HCT116 (cell line): ENCODE measurements around the gene FBXL2. TPM values are rescaled to one million over a fixed set of nuclear protein-coding genes. Genes with fewer than 3 reads are reported as not detected.

Source experiments
- ATAC-seq: fragments of 200-7000 bp; cut with Tn5 transposase; 2 replicates; pipeline ENCODE4 v1.9.1; 2020; ENCODE audit warnings: mild to moderate bottlenecking, moderate library complexity
- BruUV-seq: library from RNA; stranded (reverse); fragments of 400-500 nt; replicated peaks from 2 replicates; lab custom pipeline; 2021; lab: Mats Ljungman, UMichigan
- CTCF ChIA-PET: fragments of 300-600 bp; sonication (Branson Sonifier 250); formaldehyde crosslinking; loops from one replicate; lab custom pipeline; 2021; ENCODE audit warnings: antibody characterized with exemption; lab: Charles Lee
- POLR2A ChIA-PET: fragments of 300-600, 350-600 bp; sonication (Branson Sonifier 250); formaldehyde crosslinking; loops from one replicate; lab custom pipeline; 2021; ENCODE audit warnings: antibody characterized with exemption; lab: Charles Lee
- RAD21 ChIA-PET, 2 experiments: fragments of 300-600 bp; sonication (Branson Sonifier 250); formaldehyde crosslinking; loops; one replicate each; lab custom pipeline; 2023; ENCODE audit warnings: low total read pairs in 2 of 2; ENCODE audit not compliant: uncharacterized antibody in 2 of 2, unreplicated experiment in 2 of 2, low non-redundant PET in 1 of 2; lab: Charles Lee
- DNase-seq: peaks from one replicate; pipeline ENCODE4 v3.0.0-alpha.2; 2010; ENCODE audit warnings: low read depth, low spot score
- H2AFZ ChIP-seq: fragments of 200-600 bp; shearing (Covaris generic), sonication (generic); 2 replicates; pipeline ENCODE4 v1.6.1; 2017; ENCODE audit warnings: low read depth, mixed run types, mixed read lengths, antibody characterized with exemption, low read length; ENCODE audit not compliant: poor library complexity, severe bottlenecking
- H3K27ac ChIP-seq: 2 replicates; pipeline ENCODE4 v1.5.1; 2012; ENCODE audit warnings: low read depth, low read length
- H3K27me3 ChIP-seq: fragments of 200-600 bp; sonication (generic); 2 replicates; pipeline ENCODE4 v1.6.1; 2016; ENCODE audit warnings: mixed run types, low read length, mixed read lengths; ENCODE audit not compliant: insufficient read depth
- H3K36me3 ChIP-seq, 2 experiments: fragments of 200-500 bp in 1 of 2; fragments of 200-600 bp in 1 of 2; sonication (Bioruptor generic) in 1 of 2; sonication (generic) in 1 of 2; 2 replicates each; pipeline versions ENCODE4 v1.5.1 to v1.6.1; 2014 to 2016; ENCODE audit warnings: low read length in 2 of 2, inconsistent platforms in 1 of 2, mixed read lengths in 1 of 2, mixed run types in 1 of 2; ENCODE audit not compliant: insufficient read depth in 2 of 2, control insufficient read depth in 1 of 2
- H3K4me1 ChIP-seq, 2 experiments: fragments of 200-600 bp in 1 of 2; sonication (generic) in 1 of 2; 2 replicates each; pipeline versions ENCODE4 v1.5.1 to v1.6.1; 2012 to 2017; ENCODE audit warnings: low read length in 2 of 2, inconsistent platforms in 1 of 2, mild to moderate bottlenecking in 1 of 2, mixed read lengths in 1 of 2, mixed run types in 1 of 2, moderate library complexity in 1 of 2; ENCODE audit not compliant: insufficient read depth in 2 of 2, control insufficient read depth in 1 of 2
- H3K4me2 ChIP-seq: fragments of 200-600 bp; sonication (generic); 2 replicates; pipeline ENCODE4 v1.6.1; 2017; ENCODE audit warnings: mixed run types, low read length, mixed read lengths
- H3K4me3 ChIP-seq, 2 experiments: fragments of 200-600 bp in 1 of 2; sonication (generic) in 1 of 2; replicated peaks in 1 of 2; 2 replicates each; pipeline ENCODE4 v1.5.1; 2011 to 2016; ENCODE audit warnings: low read length in 2 of 2, control low read depth in 1 of 2, low read depth in 1 of 2, mild to moderate bottlenecking in 1 of 2, mixed read lengths in 1 of 2, mixed run types in 1 of 2
- H3K79me2 ChIP-seq: fragments of 200-600 bp; sonication (generic); 2 replicates; pipeline ENCODE4 v1.6.1; 2017; ENCODE audit warnings: mild to moderate bottlenecking, mixed run types, low read length, moderate library complexity, mixed read lengths; ENCODE audit not compliant: insufficient read depth
- H3K9ac ChIP-seq: fragments of 200-600 bp; sonication (generic); 2 replicates; pipeline ENCODE4 v1.6.1; 2016; ENCODE audit warnings: low read length, mixed read lengths
- H3K9me2 ChIP-seq: fragments of 200-600 bp; sonication (generic), shearing (Covaris generic); 2 replicates; pipeline ENCODE4 v1.6.1; 2017; ENCODE audit warnings: mixed run types, mild to moderate bottlenecking, moderate library complexity; ENCODE audit not compliant: insufficient read depth
- H3K9me3 ChIP-seq, 2 experiments: fragments of 200-500 bp in 1 of 2; fragments of 200-600 bp in 1 of 2; sonication (Bioruptor generic) in 1 of 2; sonication (generic) in 1 of 2; 2 replicates each; pipeline ENCODE4 v1.6.1; 2014 to 2017; ENCODE audit warnings: low read length in 2 of 2, mixed read lengths in 2 of 2, inconsistent platforms in 1 of 2, low read depth in 1 of 2, mild to moderate bottlenecking in 1 of 2, mixed run types in 1 of 2, moderate library complexity in 1 of 2; ENCODE audit not compliant: control insufficient read depth in 1 of 2, insufficient read depth in 1 of 2
- H4K20me1 ChIP-seq: fragments of 200-600 bp; sonication (generic), shearing (Covaris generic); 2 replicates; pipeline ENCODE4 v1.6.1; 2017; ENCODE audit warnings: mixed run types, mild to moderate bottlenecking, moderate library complexity; ENCODE audit not compliant: insufficient read depth
- CBX3 ChIP-seq: IDR thresholded peaks from 2 replicates; pipeline ENCODE4 v1.6.1; 2012; ENCODE audit warnings: low read depth
- CEBPB ChIP-seq: IDR thresholded peaks from 2 replicates; pipeline ENCODE4 v1.6.1; 2012; ENCODE audit warnings: low read depth
- CTCF ChIP-seq, 3 experiments: fragments of 200-600 bp in 1 of 3; sonication (generic) in 1 of 3; IDR thresholded peaks in 2 of 3; conservative IDR thresholded peaks in 1 of 3; 2 replicates each; pipeline ENCODE4 v1.5.1; 2012 to 2017; ENCODE audit warnings: low read depth in 2 of 3, low read length in 2 of 3, antibody characterized with exemption in 1 of 3, borderline replicate concordance in 1 of 3, control low read depth in 1 of 3, mild to moderate bottlenecking in 1 of 3, mixed read lengths in 1 of 3, mixed run types in 1 of 3, moderate library complexity in 1 of 3; ENCODE audit not compliant: insufficient read depth in 1 of 3
- EGR1 ChIP-seq: IDR thresholded peaks from 2 replicates; pipeline ENCODE4 v1.6.1; 2012; ENCODE audit warnings: low read depth
- ELF1 ChIP-seq: IDR thresholded peaks from 2 replicates; pipeline ENCODE4 v1.6.1; 2012; ENCODE audit warnings: low read depth, borderline replicate concordance
- EZH2 ChIP-seq: fragments of 200-600 bp; sonication (generic); IDR thresholded peaks from 2 replicates; pipeline ENCODE4 v1.6.1; 2017; ENCODE audit warnings: antibody characterized with exemption, mixed run types
- EZH2phosphoT487 ChIP-seq: fragments of 200-600 bp; IDR thresholded peaks from 2 replicates; pipeline ENCODE4 v1.6.1; 2018; ENCODE audit warnings: antibody characterized with exemption, borderline replicate concordance
- FOSL1 ChIP-seq: IDR thresholded peaks from 2 replicates; pipeline ENCODE4 v1.6.1; 2012; ENCODE audit warnings: low read depth
- POLR2A ChIP-seq: IDR thresholded peaks from 2 replicates; pipeline ENCODE4 v1.7.0; 2011; ENCODE audit warnings: borderline replicate concordance; ENCODE audit not compliant: insufficient read depth, insufficient read length; ENCODE audit errors: extremely low read depth
- POLR2AphosphoS5 ChIP-seq: IDR thresholded peaks from 2 replicates; pipeline ENCODE4 v1.6.1; 2011; ENCODE audit warnings: mild to moderate bottlenecking, low read depth, low read length, moderate library complexity
- RAD21 ChIP-seq: IDR thresholded peaks from 2 replicates; pipeline ENCODE4 v1.6.1; 2012; ENCODE audit warnings: low read depth, mild to moderate bottlenecking
- REST ChIP-seq: IDR thresholded peaks from 2 replicates; pipeline ENCODE4 v1.6.1; 2012; ENCODE audit warnings: low read depth
- SIN3A ChIP-seq: IDR thresholded peaks from 2 replicates; pipeline ENCODE4 v1.6.1; 2012; ENCODE audit warnings: low read depth
- SRF ChIP-seq: IDR thresholded peaks from 2 replicates; pipeline ENCODE4 v1.6.1; 2012; ENCODE audit warnings: low read depth
- YY1 ChIP-seq: IDR thresholded peaks from 2 replicates; pipeline ENCODE4 v1.6.1; 2011; ENCODE audit warnings: low read length, low read depth, moderate library complexity, mild to moderate bottlenecking; ENCODE audit not compliant: insufficient replicate concordance; ENCODE audit errors: extremely low read depth
- ZFX ChIP-seq: fragments of 450-650 bp; IDR thresholded peaks from 2 replicates; pipeline ENCODE4 v1.6.1; 2017
- ZNF274 ChIP-seq: fragments of 200-500 bp; sonication (Bioruptor generic); IDR thresholded peaks from 2 replicates; pipeline ENCODE4 v1.6.1; 2014; ENCODE audit warnings: mild to moderate bottlenecking, low read depth, low read length, inconsistent platforms
- intact Hi-C: fragments of 100-400 bp; cut with micrococcal nuclease; formaldehyde crosslinking; loops from 2 replicates; pipeline ENCODE4 v1.10.0; 2022
- total RNA-seq: library from RNA; stranded (reverse); gene quantifications from one replicate; pipeline ENCODE4 v1.2.1, GENCODE V29; 2021; ENCODE audit not compliant: unreplicated experiment
- TF ChIP-seq, protein P1 (sequence below): IDR thresholded peaks from 2 replicates; pipeline ENCODE4 v1.6.1; 2012
- TF ChIP-seq, protein P2 (sequence below): IDR thresholded peaks from 2 replicates; pipeline ENCODE4 v1.6.1; 2012

Gene FBXL2
- total RNA-seq, 1 experiment from 2014 or later = 12.8 TPM

DNA sequence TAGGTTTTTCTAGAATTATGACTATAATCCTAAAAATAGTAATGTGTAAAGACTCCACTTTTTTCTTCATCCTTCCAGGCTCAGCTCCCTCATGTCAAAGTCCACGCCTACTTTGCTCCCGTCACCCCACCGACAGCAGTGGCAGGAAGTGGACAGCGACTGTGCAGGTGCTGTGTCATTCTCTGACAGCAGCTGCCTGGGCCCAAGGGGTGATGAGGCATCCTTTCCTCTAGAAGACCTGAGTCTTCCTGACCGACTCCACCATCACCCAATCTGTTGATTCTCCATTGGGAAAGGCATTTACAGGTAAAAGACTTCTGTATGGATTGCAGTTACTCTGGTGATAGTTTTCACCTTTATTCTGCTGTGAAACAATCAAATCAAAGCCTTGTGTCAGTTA, 108.2 kb downstream of the FBXL2 start:
- Histone ChIP-seq H3K4me3 (no peak overlapping the region), H3K9me3 (no peaks in the 10 kb centered on the region), H4K20me1 (no peaks in the 10 kb centered on the region), H3K9ac (no peak overlapping the region), H3K4me1 (peaks cover 0 to 5% of the 10 kb centered on the region in 2 experiments; a peak in 1 of 4 replicates), H2AFZ (no peak overlapping the region), H3K36me3 (peaks cover 40 to 45% of the 10 kb centered on the region in 2 experiments), H3K27me3 (no peaks in the 10 kb centered on the region), H3K27ac (no peak overlapping the region), H3K9me2 (no peaks in the 10 kb centered on the region), H3K79me2 (no peaks in the 10 kb centered on the region), H3K4me2 (no peak overlapping the region)
- ChIA-PET RAD21 (no interaction called here), CTCF (interaction anchor here (1.6 kb wide), 1 partner anchor 13 kb away, joined by 5 read pairs; no protein-coding TSS in a partner anchor), POLR2A (no interaction called here)
- BruUV-seq = no TSS peak
- no peak for TF ChIP-seq REST
- TF ChIP-seq CTCF (IDR thresholded peaks at IDR 0.05 in 2 of 3, conservative IDR thresholded peaks at IDR 0.05 in 1 of 3; ENCODE audit: borderline replicate concordance in 1 of 3, insufficient read depth in 1 of 3, low read depth in 2 of 3, low read length in 2 of 3) = no peak
- no peak for TF ChIP-seq EGR1
- no peak for TF ChIP-seq ELF1
- TF ChIP-seq CEBPB = no peak
- TF ChIP-seq FOSL1 = no peak
- TF ChIP-seq, protein P1, sequence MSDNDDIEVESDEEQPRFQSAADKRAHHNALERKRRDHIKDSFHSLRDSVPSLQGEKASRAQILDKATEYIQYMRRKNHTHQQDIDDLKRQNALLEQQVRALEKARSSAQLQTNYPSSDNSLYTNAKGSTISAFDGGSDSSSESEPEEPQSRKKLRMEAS = no peak
- TF ChIP-seq RAD21 = no peak
- no peak for TF ChIP-seq SIN3A
- TF ChIP-seq, protein P2, sequence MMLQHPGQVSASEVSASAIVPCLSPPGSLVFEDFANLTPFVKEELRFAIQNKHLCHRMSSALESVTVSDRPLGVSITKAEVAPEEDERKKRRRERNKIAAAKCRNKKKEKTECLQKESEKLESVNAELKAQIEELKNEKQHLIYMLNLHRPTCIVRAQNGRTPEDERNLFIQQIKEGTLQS = no peak
- no peak for TF ChIP-seq EZH2phosphoT487
- TF ChIP-seq ZNF274 = no peak
- TF ChIP-seq EZH2 = no peak
- no peak for TF ChIP-seq ZFX
- no peak for TF ChIP-seq CBX3
- no peak for TF ChIP-seq POLR2AphosphoS5
- TF ChIP-seq YY1 = no peak
- no peak for TF ChIP-seq SRF
- TF ChIP-seq POLR2A = no peak
- DNase-seq (no peak), ATAC-seq (no peak)
- intact Hi-C loops = no loop called here
